Heart right ventricle (tissue), 16 donors: ENCODE measurements around the gene SEC63. TPM values are rescaled to one million over a fixed set of nuclear protein-coding genes. Genes with fewer than 3 reads are reported as not detected.

ENCODE experiments used
- ATAC-seq, 8 donors: fragments of 200-7000 bp; cut with Tn5 transposase; one replicate each; pipeline ENCODE4 v1.9.1; 2020; ENCODE audit warnings: mild to moderate bottlenecking in 8 of 8, moderate library complexity in 8 of 8, moderate number of reproducible peaks in 1 of 8
- DNase-seq, 2 donors: peaks; one replicate each; pipeline ENCODE4 v3.0.0-alpha.2; 2020
- H3K27ac ChIP-seq, 10 donors: fragments of 200-600 bp; sonication (generic) in 2 of 10; one replicate each; pipeline versions ENCODE4 v1.5.0 to v1.8.0; 2020 to 2022; ENCODE audit warnings: mild to moderate bottlenecking in 3 of 10
- H3K27me3 ChIP-seq, 7 donors: fragments of 200-600 bp; one replicate each; pipeline ENCODE4 v1.8.0; 2021 to 2022; ENCODE audit warnings: mild to moderate bottlenecking in 2 of 7
- H3K36me3 ChIP-seq, 9 donors: fragments of 200-600 bp; sonication (generic) in 1 of 9; one replicate each; pipeline versions ENCODE4 v1.5.0 to v1.8.0; 2020 to 2022; ENCODE audit warnings: mild to moderate bottlenecking in 2 of 9
- H3K4me1 ChIP-seq, 9 donors: fragments of 200-600 bp; sonication (generic) in 1 of 9; one replicate each; pipeline versions ENCODE4 v1.5.0 to v1.8.0; 2020 to 2022; ENCODE audit warnings: mild to moderate bottlenecking in 4 of 9
- H3K4me3 ChIP-seq, 10 donors: fragments of 200-600 bp; sonication (generic) in 2 of 10; one replicate each; pipeline versions ENCODE4 v1.5.0 to v1.8.0; 2020 to 2022; ENCODE audit warnings: mild to moderate bottlenecking in 7 of 10, moderate library complexity in 2 of 10
- H3K9me3 ChIP-seq, 11 donors: fragments of 200-600 bp in 10 of 11; sonication (generic) in 2 of 11; one replicate each; pipeline versions ENCODE4 v1.5.0 to v1.8.0; 2013 to 2022; ENCODE audit warnings: mild to moderate bottlenecking in 2 of 11, control low read depth in 1 of 11, moderate library complexity in 1 of 11
- CTCF ChIP-seq, 9 donors: fragments of 200-600 bp; sonication (generic) in 2 of 9; IDR thresholded peaks; one replicate each; pipeline versions ENCODE4 v1.5.0 to v1.8.0; 2021 to 2022; ENCODE audit warnings: antibody characterized with exemption in 9 of 9, mild to moderate bottlenecking in 5 of 9, moderate library complexity in 1 of 9
- WGBS, 2 donors: extraction: QIAGEN DNeasy Blood & Tissue Kit; methylation state at CpG; one replicate each; pipeline ENCODE4 v1.1.7; 2013; ENCODE audit warnings: inconsistent platforms in 1 of 2; 5-methylcytosine and 5-hydroxymethylcytosine counted together
- intact Hi-C, 10 donors: fragments of 100-400 bp; cut with DNase I; formaldehyde crosslinking; loops; one replicate each; pipeline versions ENCODE4 v1.11.1 to v1.14.2; 2022
- polyA plus RNA-seq, 2 donors: library from polyadenylated mRNA; stranded (reverse); fragments of 200-250 nt; gene quantifications; one replicate each; pipeline ENCODE4 v1.2.3, GENCODE V29; 2013
- total RNA-seq, 10 donors: library from RNA; stranded (reverse); fragmentation: NEBNext Ultra II Directional in 3 of 10; extraction: Animal tissue kit (Norgen Biotek cat#: 25700) in 3 of 10; gene quantifications; one replicate each; pipeline versions ENCODE4 v1.2.1 to v1.2.4, GENCODE V29; 2021 to 2023
- donor health status: Arrhythmogenic right ventricular cardiomyopathy.
- donor health status: ischemic (EF 13 %, LVEDD 7.1; RV severe dilation, severe dysfunction).
- donor health status: healthy with polysubstance abuse.
- donor health status: DM: no; HTN: yes; CAD: no.
- donor health status: DM: no; HTN: no; CAD: no.
- donor health status: ischemic (EF 25% LVEDD 6.9; RV normal size, moderate dysfunction).
- donor health status: ischemic (EF 25% LVEDD 5.7; RV mildly dilated, moderate dysfunction).
- donor health status: healthy.
- donor health status: DM: yes; HTN: yes; CAD: no.
- donor health status: Ischemic cardiomyopathy.
- donor health status: ischemic (EF 35%, LVEDD 5.7; RV mildly dilated, moderate dysfunction).
- donor health status: nonischemic (EF 11% LVEDD 7.7; RV severe dilation, severe dysfunction).
- donor health status: DM: yes; HTN: yes; CAD: no.
- donor health status: PGD.
- donor health status: ischemic (EF 29% LVEDD 5.4; RV normal size, mild dysfunction).
- donor health status: nonischemic (EF 23%, LVEDD 6.1; RV moderate dilation, normal function).

Gene SEC63
- total and polyA plus RNA-seq, 12 donors: 22.5 to 68.3 (median 51.7) TPM

DNA sequence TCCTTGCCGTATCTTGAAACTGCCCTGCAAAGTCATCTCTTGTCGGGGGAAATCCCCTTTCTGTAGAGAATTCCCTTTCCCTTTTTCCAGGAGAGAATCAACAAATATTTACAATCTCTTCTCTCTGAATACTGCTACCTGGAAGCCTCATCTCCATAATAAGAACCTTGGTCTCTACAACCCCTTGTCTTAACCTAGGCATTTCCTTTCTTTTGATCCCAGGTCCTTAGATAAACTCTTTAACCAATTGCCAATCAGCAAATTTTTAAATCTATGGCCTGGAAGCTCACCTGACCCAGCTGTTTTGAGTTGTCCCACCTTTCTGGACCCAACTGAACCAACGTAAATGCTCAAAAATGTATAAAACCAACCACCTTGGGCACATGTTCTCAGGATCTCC lies 30.6 kb upstream of the SEC63 start:
- 80 to 86% methylated on average over 3 of the region's 3 CpGs for WGBS, 2 donors

GRCh38 chr6:107987805-107988204 lies 29.8 kb upstream of the SEC63 start:
- Histone ChIP-seq H3K4me3 (no peak overlapping the region), H3K4me1 (no peaks in the 10 kb centered on the region), H3K27ac (no peak overlapping the region), H3K27me3 (peaks cover 0 to 6% (median 0%) of the 10 kb centered on the region in 7 donors), H3K36me3 (no peaks in the 10 kb centered on the region), H3K9me3 (no peaks in the 10 kb centered on the region)
- WGBS, 2 donors: 91 to 92% methylated on average over 3 of the region's 3 CpGs
- no peak for ATAC-seq
- DNase-seq: no peak
- TF ChIP-seq CTCF (IDR thresholded peaks at IDR 0.05): no peak
- intact Hi-C loops: loop anchor here in 1 of 10 donors (10.0 kb wide), 1 partner anchor 537 kb away; no protein-coding TSS in a partner anchor

More for the DNA sequence above, 30.6 kb upstream of the SEC63 start:
- no peaks in the 10 kb centered on the region for H3K4me1 ChIP-seq
- peaks cover 0 to 6% (median 0%) of the 10 kb centered on the region in 7 donors for H3K27me3 ChIP-seq
- no peak for DNase-seq
- H3K27ac ChIP-seq: no peak overlapping the region
- no peak for ATAC-seq
- no peak for TF ChIP-seq CTCF (IDR thresholded peaks at IDR 0.05)
- no peaks in the 10 kb centered on the region for H3K36me3 ChIP-seq
- H3K9me3 ChIP-seq: no peaks in the 10 kb centered on the region
- no peak overlapping the region for H3K4me3 ChIP-seq
- intact Hi-C loops: loop anchor here in 1 of 10 donors (10.0 kb wide), 1 partner anchor 536 kb away; no protein-coding TSS in a partner anchor

DNA sequence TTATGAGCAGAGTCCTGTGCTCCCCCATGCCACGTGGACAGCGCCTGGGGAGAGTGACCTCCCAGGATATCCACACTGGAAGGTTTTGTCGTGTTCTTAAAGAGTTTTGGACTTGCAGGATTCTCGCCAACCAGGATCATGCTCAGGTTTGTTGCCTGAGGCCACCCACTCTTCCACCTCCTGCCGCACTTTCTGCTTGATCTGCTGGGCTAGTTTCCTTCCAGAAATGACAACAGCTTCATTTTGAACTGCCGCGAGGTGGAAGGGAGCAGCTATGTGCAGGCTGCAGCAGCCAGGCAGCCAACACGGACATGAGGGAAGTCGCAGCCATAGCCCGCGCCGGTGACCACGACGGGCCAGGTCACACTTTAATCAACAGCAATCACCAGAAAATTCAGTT lies 27.7 kb upstream of the SEC63 start:
- no peak for TF ChIP-seq CTCF (IDR thresholded peaks at IDR 0.05)
- peaks cover 0 to 5% (median 0%) of the 10 kb centered on the region in 7 donors for H3K27me3 ChIP-seq
- H3K4me3 ChIP-seq: no peak overlapping the region
- ATAC-seq (no peak), DNase-seq (no peak)
- no peak overlapping the region for H3K27ac ChIP-seq
- no peaks in the 10 kb centered on the region for H3K4me1 ChIP-seq
- intact Hi-C loops: loop anchor here in 1 of 10 donors (10.0 kb wide), 1 partner anchor 539 kb away; no protein-coding TSS in a partner anchor
- no peaks in the 10 kb centered on the region for H3K9me3 ChIP-seq
- 85 to 87% methylated on average over 14 of the region's 14 CpGs for WGBS, 2 donors
- H3K36me3 ChIP-seq: no peaks in the 10 kb centered on the region

DNA sequence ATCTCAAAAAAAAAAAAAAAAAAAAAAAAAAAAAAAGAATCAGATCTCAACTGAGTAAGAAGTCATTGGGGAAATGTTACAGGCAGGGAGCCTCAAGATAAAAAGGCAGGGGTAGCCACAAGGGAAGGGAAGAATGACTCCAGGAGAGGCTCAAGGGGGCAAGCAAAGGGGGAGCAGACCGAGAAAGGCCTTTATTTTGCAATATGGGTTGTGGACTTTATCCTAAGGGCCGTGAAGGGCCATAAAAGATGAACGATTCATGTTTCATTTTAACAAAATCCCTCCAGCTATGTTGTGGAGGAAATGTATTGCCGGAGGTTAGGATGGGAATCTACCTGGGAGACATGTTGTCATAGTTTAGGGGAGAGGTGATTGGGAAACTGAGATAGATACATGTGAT lies 25.8 kb upstream of the SEC63 start:
- WGBS, 2 donors: 90 to 92% methylated on average over 4 of the region's 4 CpGs
- no peak overlapping the region for H3K27ac ChIP-seq
- DNase-seq: no peak
- H3K27me3 ChIP-seq: peaks cover 0 to 5% (median 0%) of the 10 kb centered on the region in 7 donors
- TF ChIP-seq CTCF (IDR thresholded peaks at IDR 0.05): no peak
- H3K4me1 ChIP-seq: no peaks in the 10 kb centered on the region
- no peaks in the 10 kb centered on the region for H3K36me3 ChIP-seq
- no peak overlapping the region for H3K4me3 ChIP-seq
- H3K9me3 ChIP-seq: no peaks in the 10 kb centered on the region
- intact Hi-C loops: loop anchor here in 5 of 10 donors (5.0 to 10.0 kb wide), 3 partner anchors 63 to 543 kb away; no protein-coding TSS in a partner anchor
- ATAC-seq: no peak
